KMS-11 (cell line): ENCODE results near the gene NPTXR.

Source experiments
- H2AFZ ChIP-seq: fragments of 200-600 bp; sonication (generic); 2 replicates; pipeline ENCODE4 v1.6.1; 2016; ENCODE audit warnings: antibody characterized with exemption, mixed run types, low read depth
- H3K27ac ChIP-seq: fragments of 200-600 bp; sonication (generic); 2 replicates; pipeline ENCODE4 v1.6.1; 2016; ENCODE audit warnings: mild to moderate bottlenecking, mixed run types
- H3K27me3 ChIP-seq: fragments of 200-600 bp; sonication (generic); 2 replicates; pipeline ENCODE4 v1.6.1; 2017; ENCODE audit warnings: mild to moderate bottlenecking, low read depth, mixed run types, moderate library complexity; ENCODE audit not compliant: insufficient read depth
- H3K36me3 ChIP-seq: fragments of 200-600 bp; sonication (generic); 2 replicates; pipeline ENCODE4 v1.6.1; 2017; ENCODE audit warnings: mild to moderate bottlenecking, mixed run types; ENCODE audit not compliant: insufficient read depth
- H3K4me1 ChIP-seq: fragments of 200-600 bp; sonication (generic); 2 replicates; pipeline ENCODE4 v1.6.1; 2016; ENCODE audit warnings: mild to moderate bottlenecking, low read depth, mixed run types; ENCODE audit not compliant: poor library complexity, severe bottlenecking
- H3K4me2 ChIP-seq: fragments of 200-600 bp; sonication (generic); 2 replicates; pipeline ENCODE4 v1.7.0; 2016; ENCODE audit warnings: mild to moderate bottlenecking, mixed run types
- H3K4me3 ChIP-seq: fragments of 200-600 bp; sonication (generic); IDR thresholded peaks from 2 replicates; pipeline ENCODE4 v1.6.1; 2017; ENCODE audit warnings: low read depth, low read length, mixed read lengths; ENCODE audit not compliant: insufficient read depth
- H3K79me2 ChIP-seq: fragments of 200-600 bp; sonication (generic); 2 replicates; pipeline ENCODE4 v1.6.1; 2016; ENCODE audit warnings: low read depth, mixed run types; ENCODE audit not compliant: insufficient read depth
- H3K9ac ChIP-seq: fragments of 200-600 bp; sonication (generic); 2 replicates; pipeline ENCODE4 v1.6.1; 2016; ENCODE audit warnings: mild to moderate bottlenecking, mixed run types
- H4K20me1 ChIP-seq: fragments of 200-600 bp; sonication (generic); 2 replicates; pipeline ENCODE4 v1.6.1; 2016; ENCODE audit warnings: mild to moderate bottlenecking, mixed run types; ENCODE audit not compliant: insufficient read depth
- TF ChIP-seq, protein P1 (sequence below): fragments of 200-600 bp; sonication (generic); conservative IDR thresholded peaks from 2 replicates; pipeline ENCODE4 v1.6.1; 2017; ENCODE audit warnings: low read depth, mild to moderate bottlenecking, antibody characterized with exemption, low read length, moderate library complexity, mixed read lengths

The NPTXR gene

GRCh38 chr22:38867471-38868285 lies 23.9 kb upstream of the NPTXR start:
- H4K20me1 ChIP-seq: no peaks in the 10 kb centered on the region
- TF ChIP-seq, protein P1, sequence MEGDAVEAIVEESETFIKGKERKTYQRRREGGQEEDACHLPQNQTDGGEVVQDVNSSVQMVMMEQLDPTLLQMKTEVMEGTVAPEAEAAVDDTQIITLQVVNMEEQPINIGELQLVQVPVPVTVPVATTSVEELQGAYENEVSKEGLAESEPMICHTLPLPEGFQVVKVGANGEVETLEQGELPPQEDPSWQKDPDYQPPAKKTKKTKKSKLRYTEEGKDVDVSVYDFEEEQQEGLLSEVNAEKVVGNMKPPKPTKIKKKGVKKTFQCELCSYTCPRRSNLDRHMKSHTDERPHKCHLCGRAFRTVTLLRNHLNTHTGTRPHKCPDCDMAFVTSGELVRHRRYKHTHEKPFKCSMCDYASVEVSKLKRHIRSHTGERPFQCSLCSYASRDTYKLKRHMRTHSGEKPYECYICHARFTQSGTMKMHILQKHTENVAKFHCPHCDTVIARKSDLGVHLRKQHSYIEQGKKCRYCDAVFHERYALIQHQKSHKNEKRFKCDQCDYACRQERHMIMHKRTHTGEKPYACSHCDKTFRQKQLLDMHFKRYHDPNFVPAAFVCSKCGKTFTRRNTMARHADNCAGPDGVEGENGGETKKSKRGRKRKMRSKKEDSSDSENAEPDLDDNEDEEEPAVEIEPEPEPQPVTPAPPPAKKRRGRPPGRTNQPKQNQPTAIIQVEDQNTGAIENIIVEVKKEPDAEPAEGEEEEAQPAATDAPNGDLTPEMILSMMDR: no peak
- H3K9ac ChIP-seq: no peak overlapping the region
- no peak overlapping the region for H3K27ac ChIP-seq
- no peaks in the 10 kb centered on the region for H3K36me3 ChIP-seq
- H3K27me3 ChIP-seq: no peaks in the 10 kb centered on the region
- H3K79me2 ChIP-seq: peaks cover 12% of the 10 kb centered on the region
- no peak overlapping the region for H2AFZ ChIP-seq
- H3K4me1 ChIP-seq: peaks cover 25% of the 10 kb centered on the region
- no peak overlapping the region for H3K4me2 ChIP-seq
- no peak overlapping the region for H3K4me3 ChIP-seq

DNA sequence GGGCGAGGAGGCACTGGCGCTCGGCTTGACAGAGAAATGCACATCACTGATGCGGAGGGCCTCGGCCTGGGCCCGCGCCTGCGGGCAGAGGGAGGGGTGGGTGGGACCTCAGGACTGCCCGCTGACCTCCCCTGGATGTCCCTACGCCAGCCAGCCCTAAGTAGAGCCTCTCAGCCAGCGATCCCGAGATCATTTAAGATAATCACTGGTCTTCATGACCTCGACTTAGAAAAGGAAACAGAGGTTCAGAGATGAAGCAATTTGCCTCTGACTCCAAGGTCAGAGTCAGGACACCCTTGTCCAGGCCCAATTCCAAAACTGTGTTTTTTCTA lies 23.3 kb upstream of the NPTXR start:
- Histone ChIP-seq H3K4me1 (peaks cover 25% of the 10 kb centered on the region), H3K79me2 (peaks cover 12% of the 10 kb centered on the region), H3K27me3 (no peaks in the 10 kb centered on the region), H3K4me3 (no peak overlapping the region), H3K9ac (no peak overlapping the region), H3K27ac (no peak overlapping the region), H3K36me3 (no peaks in the 10 kb centered on the region), H4K20me1 (no peaks in the 10 kb centered on the region), H3K4me2 (no peak overlapping the region), H2AFZ (no peak overlapping the region)
- TF ChIP-seq, protein P1: no peak

- peaks cover 12% of the 10 kb centered on the region for H3K79me2 ChIP-seq
- H3K4me1 ChIP-seq: peaks cover 25% of the 10 kb centered on the region
- H3K27me3 ChIP-seq: no peaks in the 10 kb centered on the region
- no peak overlapping the region for H3K9ac ChIP-seq
- no peak overlapping the region for H3K27ac ChIP-seq
- H3K4me3 ChIP-seq: no peak overlapping the region
- H4K20me1 ChIP-seq: no peaks in the 10 kb centered on the region
- H3K4me2 ChIP-seq: no peak overlapping the region
- no peak overlapping the region for H2AFZ ChIP-seq
- TF ChIP-seq, protein P1: no peak
- no peaks in the 10 kb centered on the region for H3K36me3 ChIP-seq
These were observed 22.7 kb upstream of the NPTXR start for GRCh38 chr22:38866399-38867123.

- Histone ChIP-seq H3K4me1 (peaks cover 25% of the 10 kb centered on the region), H3K9ac (no peak overlapping the region), H3K79me2 (peaks cover 6% of the 10 kb centered on the region), H3K27ac (no peak overlapping the region), H4K20me1 (no peaks in the 10 kb centered on the region), H2AFZ (no peak overlapping the region), H3K27me3 (no peaks in the 10 kb centered on the region), H3K36me3 (no peaks in the 10 kb centered on the region), H3K4me2 (no peak overlapping the region), H3K4me3 (no peak overlapping the region)
- TF ChIP-seq, protein P1: no peak
These were observed 22.2 kb upstream of the NPTXR start for GRCh38 chr22:38866024-38866398.
